WI38 (cell line): ENCODE results near the gene TMEM225B.

ENCODE experiments used
- H3K4me3 ChIP-seq: 2 replicates; pipeline ENCODE4 v1.5.1; 2011; ENCODE audit warnings: low read depth, mild to moderate bottlenecking, control low read depth, low read length
- TF ChIP-seq, protein P1 (sequence below): IDR thresholded peaks from 2 replicates; pipeline ENCODE4 v1.5.1; 2012; ENCODE audit warnings: low read depth, mild to moderate bottlenecking, control low read depth, low read length

Gene TMEM225B

DNA sequence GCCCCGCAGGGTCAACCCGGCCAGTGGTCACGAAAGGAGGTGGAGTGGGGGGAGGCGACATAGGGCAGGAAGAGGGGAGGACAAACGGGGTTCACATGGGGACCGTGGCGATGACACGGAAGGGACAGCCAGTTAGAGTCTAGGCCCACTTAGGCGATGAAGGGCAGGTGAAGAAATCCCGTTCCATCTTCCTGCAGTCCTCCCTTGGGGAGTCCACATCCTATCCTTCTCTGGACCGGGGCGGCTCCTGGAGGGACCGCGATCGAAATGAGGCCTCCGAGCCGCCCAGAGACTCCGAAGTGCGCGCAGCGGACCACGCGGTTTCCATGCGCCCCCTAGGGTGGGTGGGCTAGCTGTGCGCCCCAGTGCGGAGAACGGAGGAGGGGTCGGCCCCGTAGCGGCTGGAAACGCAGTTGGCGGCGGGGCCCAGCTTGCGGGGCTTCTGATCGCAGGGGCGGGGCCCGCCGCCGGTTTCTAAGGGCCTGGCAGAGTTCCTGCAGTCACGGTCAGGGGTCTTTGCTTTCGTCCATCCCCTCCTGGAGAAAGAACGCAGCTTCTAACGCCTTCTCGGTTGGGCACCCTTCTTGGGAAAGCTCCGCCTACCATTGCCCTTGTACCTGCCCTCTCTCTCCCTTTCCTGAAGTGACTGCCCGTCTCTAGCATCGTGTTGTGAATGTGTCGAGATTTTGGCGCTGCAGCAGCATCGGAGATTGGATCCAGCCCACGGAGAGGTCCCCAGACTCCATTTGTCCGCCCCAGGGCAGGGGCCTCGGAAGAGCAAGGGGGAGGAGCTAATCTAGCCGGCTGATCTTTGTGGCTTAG, 17.9 kb upstream of the TMEM225B start:
- TF ChIP-seq, protein P1, sequence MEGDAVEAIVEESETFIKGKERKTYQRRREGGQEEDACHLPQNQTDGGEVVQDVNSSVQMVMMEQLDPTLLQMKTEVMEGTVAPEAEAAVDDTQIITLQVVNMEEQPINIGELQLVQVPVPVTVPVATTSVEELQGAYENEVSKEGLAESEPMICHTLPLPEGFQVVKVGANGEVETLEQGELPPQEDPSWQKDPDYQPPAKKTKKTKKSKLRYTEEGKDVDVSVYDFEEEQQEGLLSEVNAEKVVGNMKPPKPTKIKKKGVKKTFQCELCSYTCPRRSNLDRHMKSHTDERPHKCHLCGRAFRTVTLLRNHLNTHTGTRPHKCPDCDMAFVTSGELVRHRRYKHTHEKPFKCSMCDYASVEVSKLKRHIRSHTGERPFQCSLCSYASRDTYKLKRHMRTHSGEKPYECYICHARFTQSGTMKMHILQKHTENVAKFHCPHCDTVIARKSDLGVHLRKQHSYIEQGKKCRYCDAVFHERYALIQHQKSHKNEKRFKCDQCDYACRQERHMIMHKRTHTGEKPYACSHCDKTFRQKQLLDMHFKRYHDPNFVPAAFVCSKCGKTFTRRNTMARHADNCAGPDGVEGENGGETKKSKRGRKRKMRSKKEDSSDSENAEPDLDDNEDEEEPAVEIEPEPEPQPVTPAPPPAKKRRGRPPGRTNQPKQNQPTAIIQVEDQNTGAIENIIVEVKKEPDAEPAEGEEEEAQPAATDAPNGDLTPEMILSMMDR = peak; percentile 35; the same call in 1 of the 2 replicates
- H3K4me3 ChIP-seq = peak overlapping the region; percentile 61

DNA sequence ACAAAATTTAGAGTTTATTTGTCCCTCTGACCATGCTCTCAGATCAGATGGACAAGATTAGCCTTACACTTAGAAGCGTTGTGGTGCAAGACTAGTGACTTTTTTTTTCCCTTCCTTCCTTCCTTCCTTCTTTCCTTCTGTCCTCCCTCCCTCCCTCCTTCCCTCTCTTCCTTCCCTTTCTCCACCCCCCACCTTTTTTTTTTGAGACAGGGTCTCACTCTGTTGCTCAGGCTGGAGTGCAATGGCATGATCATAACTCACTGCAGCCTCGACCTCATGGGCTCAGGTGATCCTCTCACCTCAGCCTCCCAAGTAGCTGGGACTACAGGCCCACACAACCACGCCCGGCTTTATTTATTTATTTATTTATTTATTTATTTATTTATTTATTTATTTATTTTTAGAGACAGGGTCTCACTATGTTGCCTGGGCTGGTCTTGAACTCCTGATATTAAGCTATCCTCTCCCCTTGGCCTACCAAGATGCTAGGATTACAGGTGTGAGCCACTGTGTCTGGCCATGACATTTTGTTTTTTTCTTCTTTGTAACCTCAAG, 17.2 kb upstream of the TMEM225B start:
- peak overlapping the region; percentile 61 for H3K4me3 ChIP-seq

DNA sequence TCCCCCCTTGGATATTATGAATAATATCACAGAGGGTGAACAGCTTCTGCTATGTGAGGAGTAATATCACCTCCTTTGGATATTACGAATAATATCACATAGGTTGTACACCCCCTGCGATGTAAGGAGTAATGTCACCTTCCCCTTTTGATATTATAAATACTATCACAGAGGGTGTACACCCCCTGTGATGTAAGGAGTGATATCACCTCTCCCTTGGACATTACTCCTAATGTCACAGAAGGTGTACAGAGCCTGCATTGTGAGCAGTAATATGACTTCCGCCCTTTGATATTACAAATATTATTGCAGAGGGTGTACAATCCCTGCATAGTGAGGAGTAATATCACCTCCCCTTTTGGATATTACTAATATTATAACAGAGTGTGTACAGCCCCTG, 9.2 kb upstream of the TMEM225B start:
- H3K4me3 ChIP-seq = no peak overlapping the region
- TF ChIP-seq, protein P1 = no peak

DNA sequence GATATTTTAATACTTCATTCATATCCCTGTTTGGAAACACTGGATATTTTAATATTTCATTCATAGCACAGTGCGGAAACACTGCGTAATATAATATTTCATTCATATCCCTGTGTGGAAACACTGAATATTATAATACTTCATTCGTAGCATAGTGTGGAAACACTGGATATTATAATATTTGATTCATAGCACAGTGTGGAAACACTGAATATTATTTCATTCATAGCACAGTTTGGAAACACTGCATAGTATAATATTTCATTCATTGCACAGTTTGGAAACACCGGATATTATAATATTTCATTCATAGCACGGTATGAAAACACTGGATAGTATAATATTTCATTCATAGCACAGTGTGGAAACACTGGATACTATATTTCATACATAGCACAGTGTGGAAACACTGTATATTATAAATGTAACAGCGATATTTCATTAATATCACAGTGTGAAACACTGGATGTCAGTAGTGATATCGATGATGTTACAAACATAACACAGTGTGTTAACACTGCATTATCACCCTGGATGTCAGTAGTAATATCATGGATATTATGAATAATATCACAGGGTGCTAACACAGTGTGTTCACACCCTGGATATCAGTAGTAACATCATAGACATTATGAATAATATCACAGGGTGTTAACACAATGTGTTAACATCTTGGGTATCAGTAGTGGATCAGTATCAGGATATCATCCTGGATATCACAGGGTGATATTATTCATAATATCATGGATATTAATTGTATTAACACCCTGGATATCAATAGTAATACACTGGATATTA, 2.9 kb upstream of the TMEM225B start:
- H3K4me3 ChIP-seq = no peak overlapping the region

DNA sequence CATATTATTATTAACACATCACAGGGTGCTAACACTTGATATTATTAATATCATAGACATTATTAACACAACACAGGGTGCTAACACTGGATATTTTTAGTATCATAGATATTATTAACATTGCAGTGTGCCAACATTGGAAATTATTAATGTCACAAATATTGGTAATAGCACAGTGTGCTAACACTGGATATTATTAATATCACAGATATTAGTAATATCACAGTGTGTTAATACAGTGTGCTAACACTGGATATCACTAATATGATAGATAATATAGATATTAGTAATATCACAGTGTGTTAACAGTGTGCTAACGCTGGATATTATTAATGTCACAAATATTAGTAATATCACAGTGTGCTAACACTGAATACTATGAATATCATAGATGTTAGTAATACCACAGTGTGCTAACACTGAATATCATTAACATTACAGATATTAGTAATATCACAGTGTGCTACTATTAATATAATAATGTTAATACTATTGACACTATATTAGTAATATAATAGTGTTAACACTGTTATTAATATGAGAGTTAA, 1.6 kb upstream of the TMEM225B start:
- TF ChIP-seq, protein P1 = no peak
- H3K4me3 ChIP-seq = no peak overlapping the region

More for the DNA sequence above, 2.9 kb upstream of the TMEM225B start:
- TF ChIP-seq, protein P1 = no peak

DNA sequence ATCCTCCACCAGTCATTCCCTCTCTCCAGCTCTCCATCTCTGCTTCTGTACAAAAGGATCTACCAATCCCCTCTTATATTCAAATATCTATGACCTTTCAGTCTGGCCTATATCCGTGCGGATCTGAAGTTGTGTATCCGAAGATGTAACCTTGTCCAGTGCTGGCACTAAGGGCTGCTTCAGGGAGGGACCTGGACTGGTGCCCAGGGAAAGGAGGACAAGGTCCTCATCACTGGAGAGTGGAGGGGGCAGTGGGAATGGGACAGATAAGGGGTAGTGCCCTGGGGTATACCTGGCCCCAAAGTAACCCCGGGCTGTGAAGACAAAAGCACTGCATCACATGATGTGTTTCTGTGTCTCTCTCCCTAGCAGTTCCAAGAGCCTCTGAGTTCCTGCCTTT, 1.8 kb downstream of the TMEM225B start:
- no peak overlapping the region for H3K4me3 ChIP-seq
- TF ChIP-seq, protein P1 = no peak

DNA sequence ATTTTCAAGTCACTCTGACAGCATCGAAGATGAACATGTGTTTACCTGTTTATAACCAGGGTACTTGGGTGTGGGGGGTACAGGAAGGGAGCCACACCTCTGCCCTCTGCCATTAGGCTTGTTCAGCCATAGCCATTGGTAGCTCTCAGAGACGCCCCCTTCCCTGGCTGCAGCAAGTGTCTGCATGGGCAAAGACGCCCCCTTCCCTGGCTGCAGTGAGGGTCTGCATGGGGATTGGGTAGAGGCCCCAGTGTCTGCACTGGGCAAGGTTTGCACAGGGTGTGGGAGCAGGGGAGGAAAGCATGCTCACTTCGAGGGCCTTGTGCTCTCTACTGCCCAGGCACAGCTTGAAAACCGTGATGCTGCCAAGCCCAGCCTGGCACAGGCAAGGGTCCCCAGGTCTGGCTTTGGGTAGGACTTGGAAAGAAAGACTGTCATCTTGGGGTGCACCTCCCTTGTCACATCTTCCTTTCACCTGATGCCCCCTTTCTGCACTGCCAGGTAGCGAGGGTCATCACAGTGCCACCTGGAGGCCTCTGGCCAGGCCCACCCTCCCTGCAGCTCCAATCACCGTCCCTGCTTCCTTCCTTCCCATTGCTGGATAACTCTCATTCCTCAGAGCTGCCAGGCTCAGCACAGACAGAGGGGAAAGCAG, 3.7 kb downstream of the TMEM225B start:
- TF ChIP-seq, protein P1 = no peak
- H3K4me3 ChIP-seq = no peak overlapping the region
